DMS153 (cell line): Measurements from ENCODE around the gene BAG5.

ENCODE experiments used
- DNase-seq: peaks from one replicate; lab custom pipeline; 2025; lab: John Stamatoyannopoulos, UW

The BAG5 gene

DNA sequence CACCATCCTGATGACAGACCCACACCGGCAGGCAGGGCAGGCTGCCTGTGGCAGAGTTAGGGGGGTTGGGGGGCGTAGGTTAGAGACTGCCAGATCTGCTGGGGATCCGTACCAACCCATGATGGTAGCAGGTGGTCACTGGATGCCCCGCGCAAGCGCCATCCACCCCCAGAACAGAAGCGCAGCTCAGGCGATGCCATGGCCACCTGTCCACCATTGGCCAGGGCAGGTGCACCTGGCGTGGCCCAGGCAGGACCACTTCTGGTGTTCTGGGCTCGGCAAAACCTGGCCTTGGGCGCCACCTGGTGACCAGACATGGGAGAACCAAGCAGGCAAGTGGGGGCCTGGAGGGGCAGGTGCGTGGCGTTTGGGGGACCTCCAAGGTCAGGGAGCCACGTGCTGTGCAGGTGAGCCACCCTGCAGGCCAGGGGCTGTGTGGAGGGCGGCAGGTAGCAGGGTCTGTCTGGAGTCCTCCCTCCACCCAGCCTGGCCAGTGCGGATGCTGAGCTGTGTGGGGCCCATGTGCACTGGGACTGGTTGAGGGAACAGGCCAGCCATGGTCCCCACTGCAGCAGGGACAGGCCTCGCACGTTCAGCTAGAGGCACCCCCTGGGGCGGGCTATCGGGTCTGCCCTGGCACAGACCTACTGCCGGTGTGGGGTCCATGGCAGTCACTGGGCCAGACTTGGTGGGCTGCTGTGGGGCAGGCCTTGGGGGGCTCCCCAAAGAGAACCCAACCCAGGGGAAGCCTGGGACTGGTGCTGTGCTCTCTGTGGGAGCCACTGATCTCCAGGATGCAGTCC is 15.6 kb downstream of the BAG5 start:
- no peak for DNase-seq

DNA sequence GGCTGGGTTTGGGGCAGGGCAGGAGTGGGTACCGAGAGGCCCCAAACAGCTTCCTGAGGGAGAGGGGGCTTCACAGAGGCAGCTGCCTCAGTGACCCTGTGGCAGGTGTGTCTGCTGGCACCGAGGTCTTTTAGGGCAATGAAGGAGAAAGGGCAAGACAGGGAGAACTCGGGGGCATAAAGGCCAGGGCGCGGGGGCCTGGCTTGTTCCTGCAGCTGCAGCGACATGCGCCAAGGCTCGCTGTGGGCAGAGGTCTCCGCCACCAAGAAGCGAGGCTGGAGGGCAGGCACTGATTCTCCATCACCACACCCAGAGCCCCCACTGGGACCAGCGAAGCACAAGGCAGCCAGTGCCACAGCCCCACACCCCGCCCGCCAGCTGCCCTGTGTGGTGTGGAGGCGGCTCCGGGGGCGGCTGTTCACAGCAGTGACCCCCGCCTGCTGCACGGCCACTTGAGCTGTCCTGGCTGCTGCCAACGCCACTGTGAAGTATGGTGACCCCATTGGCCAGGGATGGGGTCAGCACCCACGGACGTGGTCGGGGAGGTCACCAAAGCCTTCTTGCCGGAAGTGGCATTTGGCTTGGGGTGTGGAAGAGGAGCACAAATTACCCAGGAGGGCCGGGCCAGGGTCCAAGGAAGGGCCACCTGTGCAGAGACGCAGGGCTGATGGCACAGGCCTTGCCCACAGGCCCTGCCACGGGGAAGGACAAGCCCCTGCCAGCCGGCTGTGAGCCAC is 16.4 kb downstream of the BAG5 start:
- DNase-seq: no peak

DNA sequence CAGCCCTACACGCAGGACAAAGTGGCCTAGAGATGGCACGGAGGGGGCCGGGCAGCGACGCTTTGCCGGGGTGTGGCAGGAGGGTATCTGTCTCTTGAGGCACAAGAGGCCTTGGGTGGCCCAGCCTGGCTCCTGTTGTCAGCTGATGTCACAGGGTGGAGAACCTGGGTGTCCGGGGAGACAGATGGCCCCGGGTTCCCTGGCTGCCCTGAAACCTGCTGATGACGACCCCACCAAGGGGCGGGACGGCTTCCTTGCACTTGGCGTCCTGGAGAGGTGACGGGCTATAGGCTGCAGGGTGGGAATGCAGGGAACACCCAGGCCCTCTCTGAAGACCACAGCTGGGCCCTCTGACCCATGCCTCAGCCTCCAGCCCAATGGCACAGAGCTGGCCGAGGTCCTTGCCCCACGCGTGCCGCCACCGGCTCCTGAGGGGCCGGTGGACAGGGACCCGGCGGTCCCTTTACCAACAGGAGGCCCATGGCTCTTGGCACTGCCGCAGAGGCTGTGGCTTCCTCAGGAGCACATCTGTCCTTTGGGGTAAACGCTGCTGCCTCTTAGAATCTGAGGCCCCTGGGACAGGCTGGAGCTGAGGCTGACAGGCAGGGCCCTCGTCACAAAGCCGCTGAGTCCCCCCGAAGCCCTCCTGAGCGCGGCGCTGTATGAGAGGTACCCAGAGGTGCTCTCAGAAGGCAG is 17.1 kb downstream of the BAG5 start:
- no peak for DNase-seq

- no peak for DNase-seq
Measured at GRCh38 chr14:103544388-103545218, 17.9 kb downstream of the BAG5 start.

DNA sequence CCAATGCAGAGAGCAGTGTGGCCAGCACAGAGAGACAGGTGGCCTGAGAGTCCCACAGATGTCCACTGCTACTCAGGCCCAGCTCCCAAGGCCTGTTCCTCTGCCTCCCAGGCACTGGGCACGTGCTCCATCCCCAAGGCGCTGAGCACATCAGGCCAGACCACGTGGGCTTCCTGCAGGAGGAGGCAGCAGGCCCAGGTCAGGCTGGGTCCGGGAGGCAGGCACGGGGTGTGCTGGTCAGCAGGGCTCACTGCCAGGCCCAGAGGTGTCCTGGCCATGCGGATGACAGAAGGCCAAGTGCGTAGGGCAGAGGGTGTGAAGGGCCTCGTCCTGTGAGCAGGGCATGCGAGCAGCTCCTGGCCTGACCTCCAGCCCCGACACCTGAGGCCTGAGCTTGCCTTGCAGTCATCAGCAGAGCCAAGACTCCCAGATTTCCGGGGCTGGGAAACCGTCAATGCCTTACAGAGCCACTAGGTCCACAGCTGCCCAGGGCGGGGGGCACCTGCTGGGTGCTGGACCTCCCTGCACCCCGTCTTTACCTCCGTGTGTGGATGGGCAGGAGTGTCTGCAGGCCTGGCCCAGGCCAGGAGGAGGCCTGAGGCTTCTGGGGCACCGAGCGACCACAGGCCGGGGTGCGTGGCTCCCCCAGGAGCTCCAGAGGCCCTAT is 18.6 kb downstream of the BAG5 start:
- no peak for DNase-seq

- DNase-seq: no peak
Measured at GRCh38 chr14:103543140-103543539, 19.3 kb downstream of the BAG5 start.

DNA sequence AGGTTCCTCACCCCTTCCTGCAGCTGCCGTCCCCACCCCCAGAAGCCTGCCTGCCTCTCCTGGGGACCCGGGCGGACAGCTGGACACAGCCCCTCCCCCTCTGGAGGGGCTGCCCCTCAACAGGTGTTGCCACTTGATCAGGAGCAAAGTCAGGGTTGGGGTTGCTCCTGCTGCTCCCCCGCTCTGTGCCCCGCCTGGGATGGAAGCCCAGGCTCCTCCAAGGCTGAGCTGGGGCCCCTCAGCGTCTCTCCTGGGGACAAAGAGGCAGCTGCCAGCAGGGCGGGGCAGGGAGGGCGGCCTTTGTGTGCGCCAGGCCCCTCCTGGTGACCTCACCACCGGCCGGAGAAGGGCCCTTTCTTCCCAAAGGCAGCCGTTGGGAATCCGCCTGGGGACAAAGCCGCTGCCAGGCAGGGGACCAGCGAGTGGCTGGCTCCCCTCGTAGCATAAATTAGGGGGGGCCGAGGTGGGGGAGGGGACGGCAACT is 19.8 kb downstream of the BAG5 start:
- peak; percentile 48 for DNase-seq

DNA sequence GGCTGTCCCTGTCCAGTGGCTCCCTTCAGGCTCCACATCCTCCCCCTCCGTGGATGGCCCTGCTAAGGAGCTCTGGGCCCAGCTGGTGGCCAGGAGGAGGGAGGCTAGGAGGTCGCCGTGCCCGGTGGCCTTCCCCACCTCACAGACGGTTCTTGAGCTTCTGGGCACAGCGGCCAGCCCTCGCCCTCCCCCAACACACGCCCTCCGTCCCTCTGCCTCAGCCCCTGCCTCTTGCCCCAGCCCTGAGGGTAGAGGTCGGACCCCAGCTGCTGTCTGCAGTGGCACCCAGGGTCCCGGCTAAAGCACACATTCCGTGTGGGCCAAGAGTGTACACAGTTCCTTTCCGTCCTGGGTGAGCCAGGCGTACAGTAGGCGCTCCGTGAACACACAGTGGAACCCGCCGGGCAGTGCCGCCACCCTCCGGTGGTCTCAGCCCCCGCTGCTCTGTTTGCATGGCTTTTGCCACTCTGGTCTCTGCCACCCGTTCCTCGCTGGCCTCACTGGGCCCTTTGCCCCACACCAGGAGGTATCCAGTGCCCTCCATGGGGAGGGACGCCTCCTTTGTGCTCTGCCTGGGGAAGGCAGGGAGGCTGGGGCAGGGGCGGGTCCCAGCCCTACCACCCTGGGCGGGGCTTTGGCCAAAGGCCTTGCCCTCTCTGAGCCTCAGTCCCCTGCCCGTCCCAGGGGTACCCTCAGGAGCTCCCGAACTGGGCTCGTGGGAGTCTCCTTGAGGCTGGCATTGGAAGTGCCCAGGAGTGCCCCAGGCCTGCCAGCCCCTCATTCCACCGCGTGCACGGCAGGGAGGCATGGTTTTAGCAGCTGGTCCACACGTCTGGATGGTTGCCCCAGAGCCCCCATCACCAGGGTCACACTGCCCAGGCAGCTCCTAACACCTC is 20.5 kb downstream of the BAG5 start:
- DNase-seq: no peak

- DNase-seq: no peak
Measured at GRCh38 chr14:103540821-103541708, 21.4 kb downstream of the BAG5 start.

DNA sequence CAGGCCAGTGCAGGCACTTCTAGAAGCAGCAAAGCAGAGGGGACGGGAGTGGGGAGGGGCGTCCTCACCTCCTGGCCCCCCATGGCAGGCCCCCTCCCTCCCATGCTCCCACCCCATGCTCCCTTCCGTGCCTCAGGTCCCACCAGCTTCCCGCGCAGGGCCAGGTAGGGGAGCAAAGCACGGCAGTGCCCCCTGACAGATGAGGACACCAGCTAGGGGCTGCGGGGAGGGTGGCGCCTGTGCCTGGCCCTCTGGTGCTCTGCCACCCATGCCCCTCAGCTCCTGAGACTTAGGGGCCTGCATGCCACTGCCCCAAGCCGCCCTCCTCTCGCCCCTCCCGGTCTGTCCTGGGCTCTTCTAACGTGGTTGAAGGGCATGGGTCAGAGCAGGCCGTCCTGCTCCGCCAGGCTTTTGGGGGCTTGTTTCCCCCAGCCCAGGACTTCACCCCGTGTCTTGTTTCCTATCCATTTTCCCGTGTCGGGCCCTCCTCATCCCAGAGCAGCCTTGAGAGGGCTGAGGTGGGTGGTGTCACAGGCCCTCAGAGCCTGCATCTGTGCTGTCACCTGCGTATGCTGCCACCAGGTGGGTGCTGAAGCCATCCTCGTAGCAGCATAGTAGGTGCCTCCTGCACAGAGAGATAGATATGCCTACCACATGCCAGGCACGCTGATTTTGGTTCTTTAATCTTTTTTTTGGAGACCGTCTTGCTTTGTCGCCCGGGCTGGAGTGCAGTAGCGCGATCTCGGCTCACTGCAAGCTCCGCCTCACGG is 23.2 kb downstream of the BAG5 start:
- no peak for DNase-seq

- no peak for DNase-seq
Measured at GRCh38 chr14:103538291-103539055, 24.0 kb downstream of the BAG5 start.

GRCh38 chr14:103537175-103537990 is 25.1 kb downstream of the BAG5 start:
- no peak for DNase-seq

GRCh38 chr14:103536693-103537092 is 25.8 kb downstream of the BAG5 start:
- no peak for DNase-seq

- no peak for DNase-seq
Measured at GRCh38 chr14:103535891-103536565, 26.4 kb downstream of the BAG5 start.

GRCh38 chr14:103535081-103535890 is 27.2 kb downstream of the BAG5 start:
- no peak for DNase-seq
